Kidney (tissue), 14 donors: ENCODE data around the gene TIGD3. TPM values are rescaled to one million over a fixed set of nuclear protein-coding genes. Genes with fewer than 3 reads are reported as not detected.
A peak's percentile ranks its signal among the peaks of the same experiment; 100 is the strongest.

ENCODE experiments used
- DNase-seq, 5 donors: peaks; one replicate each; pipeline ENCODE4 v3.0.0-alpha.2; 2013 to 2020
- FAIRE-seq: peaks from 2 replicates; lab custom pipeline; 2012; peaks lifted over from hg19 to GRCh38; lab: Jason Lieb, UNC
- H3K27ac ChIP-seq, 2 donors: one replicate each; pipeline ENCODE4 v1.7.0; 2013; ENCODE audit warnings: low read depth in 2 of 2, low read length in 2 of 2, inconsistent platforms in 1 of 2
- H3K27me3 ChIP-seq: one replicate; pipeline ENCODE4 v1.7.1; 2013; ENCODE audit warnings: low read length, inconsistent platforms; ENCODE audit not compliant: control insufficient read depth, insufficient read depth
- H3K36me3 ChIP-seq, 3 donors: one replicate each; pipeline versions ENCODE4 v1.7.0 to v1.7.1; 2013; ENCODE audit warnings: low read length in 3 of 3, control low read depth in 1 of 3, inconsistent platforms in 1 of 3; ENCODE audit not compliant: insufficient read depth in 3 of 3, control insufficient read depth in 2 of 3
- H3K4me1 ChIP-seq, 3 donors: one replicate each; pipeline versions ENCODE4 v1.7.0 to v1.7.1; 2013; ENCODE audit warnings: low read length in 3 of 3, inconsistent platforms in 1 of 3, low read depth in 1 of 3; ENCODE audit not compliant: control insufficient read depth in 2 of 3, insufficient read depth in 2 of 3
- H3K4me3 ChIP-seq, 3 donors: one replicate each; pipeline versions ENCODE4 v1.7.0 to v1.8.1; 2013; ENCODE audit warnings: low read length in 3 of 3, control low read depth in 1 of 3, inconsistent platforms in 1 of 3
- H3K9ac ChIP-seq, 3 donors: one replicate each; pipeline versions ENCODE4 v1.7.0 to v1.7.1; 2013; ENCODE audit warnings: low read length in 3 of 3, control low read depth in 1 of 3, inconsistent platforms in 1 of 3
- H3K9me3 ChIP-seq, 3 donors: one replicate each; pipeline versions ENCODE4 v1.7.0 to v1.7.1; 2013; ENCODE audit warnings: low read length in 3 of 3, control low read depth in 1 of 3, inconsistent platforms in 1 of 3; ENCODE audit not compliant: control insufficient read depth in 2 of 3, insufficient read depth in 1 of 3
- CTCF ChIP-seq: IDR thresholded peaks from 3 replicates; pipeline ENCODE4 v1.5.1; 2012; ENCODE audit warnings: mild to moderate bottlenecking, moderate library complexity, borderline replicate concordance; ENCODE audit not compliant: insufficient read depth; ENCODE audit errors: extremely low read depth
- intact Hi-C: fragments of 100-400 bp; cut with DNase I; formaldehyde crosslinking; loops from one replicate; pipeline ENCODE4 v1.11.1; 2022
- polyA plus RNA-seq: library from polyadenylated mRNA; stranded (reverse); fragments of 350-450 nt; fragmentation: Illumina TruSeq; extraction: RNeasy Lipid Tissue Mini Kit (QIAGEN cat#74804); gene quantifications from one replicate; pipeline ENCODE4 v1.2.3, GENCODE V29; 2014; ENCODE audit warnings: low read depth, low replicate concordance; ENCODE audit not compliant: insufficient read depth
- total RNA-seq: library from RNA; stranded (reverse); fragmentation: NEBNext Ultra II Directional; extraction: Animal tissue kit (Norgen Biotek cat#: 25700); gene quantifications from one replicate; pipeline ENCODE4 v1.2.1, GENCODE V29; 2021
- donor health status: control.
- donor health status: control.
- donor health status: control.
- donor health status: control.
- donor health status: control.
- donor health status: DM: yes; HTN: yes; CAD: no.
- donor health status: Normal renal cell carcinoma (clear cell type).

TIGD3 gene
- total and polyA plus RNA-seq, 2 donors from 2014 or later: 0.19 to 0.95 TPM

GRCh38 chr11:65401803-65402248 lies 47.3 kb downstream of the TIGD3 start:
- Histone ChIP-seq H3K36me3 (peaks cover 0 to 19% (median 5%) of the 10 kb centered on the region in 3 donors), H3K4me3 (no peak overlapping the region), H3K27me3 (no peaks in the 10 kb centered on the region), H3K9ac (no peak overlapping the region), H3K27ac (no peak overlapping the region), H3K4me1 (no peaks in the 10 kb centered on the region), H3K9me3 (no peaks in the 10 kb centered on the region)
- no peak for DNase-seq
- intact Hi-C loops: no loop called here
- FAIRE-seq: no peak
- TF ChIP-seq CTCF: no peak

GRCh38 chr11:65402790-65403189 lies 48.2 kb downstream of the TIGD3 start:
- H3K27ac ChIP-seq: no peak overlapping the region
- FAIRE-seq (no peak), DNase-seq (no peak)
- no peaks in the 10 kb centered on the region for H3K9me3 ChIP-seq
- no peak for TF ChIP-seq CTCF
- H3K36me3 ChIP-seq: peaks cover 0 to 13% (median 0%) of the 10 kb centered on the region in 3 donors
- H3K27me3 ChIP-seq: no peaks in the 10 kb centered on the region
- no peak overlapping the region for H3K4me3 ChIP-seq
- H3K9ac ChIP-seq: no peak overlapping the region
- intact Hi-C loops: no loop called here
- H3K4me1 ChIP-seq: no peaks in the 10 kb centered on the region

- no peak for TF ChIP-seq CTCF
- peaks cover 0 to 3% (median 0%) of the 10 kb centered on the region in 3 donors for H3K4me1 ChIP-seq
- no peaks in the 10 kb centered on the region for H3K27me3 ChIP-seq
- H3K36me3 ChIP-seq: peaks cover 0 to 13% (median 2%) of the 10 kb centered on the region in 3 donors
- DNase-seq: no peak
- intact Hi-C loops: no loop called here
- H3K4me3 ChIP-seq: no peak overlapping the region
- FAIRE-seq: no peak
- no peaks in the 10 kb centered on the region for H3K9me3 ChIP-seq
- no peak overlapping the region for H3K9ac ChIP-seq
- H3K27ac ChIP-seq: no peak overlapping the region
Observed at GRCh38 chr11:65403607-65404121, 49.1 kb downstream of the TIGD3 start.

- Histone ChIP-seq H3K4me1 (peaks cover 0 to 3% (median 0%) of the 10 kb centered on the region in 3 donors), H3K27me3 (no peaks in the 10 kb centered on the region), H3K4me3 (no peak overlapping the region), H3K36me3 (peaks cover 0 to 13% (median 4%) of the 10 kb centered on the region in 3 donors), H3K9ac (no peak overlapping the region), H3K9me3 (no peaks in the 10 kb centered on the region), H3K27ac (no peak overlapping the region)
- DNase-seq: peak in 1 of 5 donors; percentile 54
- intact Hi-C loops: no loop called here
- FAIRE-seq: no peak
- TF ChIP-seq CTCF: no peak
Observed at GRCh38 chr11:65404210-65404609, 49.7 kb downstream of the TIGD3 start.
